Measurements from ENCODE around the gene LAMA1. TPM values are rescaled to one million over a fixed set of nuclear protein-coding genes. Genes with fewer than 3 reads are reported as not detected.

The LAMA1 gene
- total RNA-seq, 1 experiment from 2014 or later, result 116 TPM

- peak; percentile 58 for DNase-seq (ENCODE audit: low read depth, low spot score)
- in situ Hi-C loops (cut with HindIII; ENCODE audit: low pct_unique_long_range_greater_than_20kb, low sequenced_read_pairs), result no loop called here
Measured at GRCh38 chr18:7066965-7067555, 50.5 kb downstream of the LAMA1 start.

GRCh38 chr18:7065736-7066135 is 51.9 kb downstream of the LAMA1 start:
- in situ Hi-C loops (cut with HindIII; ENCODE audit: low pct_unique_long_range_greater_than_20kb, low sequenced_read_pairs), result no loop called here
- no peak for DNase-seq (ENCODE audit: low read depth, low spot score)

GRCh38 chr18:7064346-7064745 is 53.3 kb downstream of the LAMA1 start:
- in situ Hi-C loops (cut with HindIII; ENCODE audit: low pct_unique_long_range_greater_than_20kb, low sequenced_read_pairs), result no loop called here
- peak; percentile 85 for DNase-seq (ENCODE audit: low read depth, low spot score)

- no peak for DNase-seq (ENCODE audit: low read depth, low spot score)
- in situ Hi-C loops (cut with HindIII; ENCODE audit: low pct_unique_long_range_greater_than_20kb, low sequenced_read_pairs), result no loop called here
Measured at GRCh38 chr18:7062811-7063210, 54.8 kb downstream of the LAMA1 start.

- in situ Hi-C loops (cut with HindIII; ENCODE audit: low pct_unique_long_range_greater_than_20kb, low sequenced_read_pairs), result no loop called here
Measured at GRCh38 chr18:7062236-7062635, 55.4 kb downstream of the LAMA1 start.

GRCh38 chr18:7059276-7059675 is 58.3 kb downstream of the LAMA1 start:
- no peak for DNase-seq (ENCODE audit: low read depth, low spot score)
- in situ Hi-C loops (cut with HindIII; ENCODE audit: low pct_unique_long_range_greater_than_20kb, low sequenced_read_pairs), result no loop called here

More at GRCh38 chr18:7062236-7062635, 55.4 kb downstream of the LAMA1 start:
- DNase-seq (ENCODE audit: low read depth, low spot score), result no peak

- in situ Hi-C loops (cut with HindIII; ENCODE audit: low pct_unique_long_range_greater_than_20kb, low sequenced_read_pairs), result no loop called here
Measured at GRCh38 chr18:7056026-7056425, 61.6 kb downstream of the LAMA1 start.

GRCh38 chr18:7049951-7050350 is 67.6 kb downstream of the LAMA1 start:
- no peak for DNase-seq (ENCODE audit: low read depth, low spot score)
- in situ Hi-C loops (cut with HindIII; ENCODE audit: low pct_unique_long_range_greater_than_20kb, low sequenced_read_pairs), result no loop called here

More at GRCh38 chr18:7056026-7056425, 61.6 kb downstream of the LAMA1 start:
- no peak for DNase-seq (ENCODE audit: low read depth, low spot score)

GRCh38 chr18:7048081-7048480 is 69.5 kb downstream of the LAMA1 start:
- in situ Hi-C loops (cut with HindIII; ENCODE audit: low pct_unique_long_range_greater_than_20kb, low sequenced_read_pairs), result no loop called here
- DNase-seq (ENCODE audit: low read depth, low spot score), result no peak

- in situ Hi-C loops (cut with HindIII; ENCODE audit: low pct_unique_long_range_greater_than_20kb, low sequenced_read_pairs), result no loop called here
- DNase-seq (ENCODE audit: low read depth, low spot score), result no peak
Measured at GRCh38 chr18:7047336-7047735, 70.3 kb downstream of the LAMA1 start.

GRCh38 chr18:7038330-7038851 is 79.2 kb downstream of the LAMA1 start:
- in situ Hi-C loops (cut with HindIII; ENCODE audit: low pct_unique_long_range_greater_than_20kb, low sequenced_read_pairs), result no loop called here
- peak; percentile 99 for DNase-seq (ENCODE audit: low read depth, low spot score)

- in situ Hi-C loops (cut with HindIII; ENCODE audit: low pct_unique_long_range_greater_than_20kb, low sequenced_read_pairs), result no loop called here
- DNase-seq (ENCODE audit: low read depth, low spot score), result no peak
Measured at GRCh38 chr18:7037470-7037869, 80.1 kb downstream of the LAMA1 start.

GRCh38 chr18:7035807-7036206 is 81.8 kb downstream of the LAMA1 start:
- in situ Hi-C loops (cut with HindIII; ENCODE audit: low pct_unique_long_range_greater_than_20kb, low sequenced_read_pairs), result no loop called here
- no peak for DNase-seq (ENCODE audit: low read depth, low spot score)

GRCh38 chr18:7034924-7035323 is 82.7 kb downstream of the LAMA1 start:
- no peak for DNase-seq (ENCODE audit: low read depth, low spot score)
- in situ Hi-C loops (cut with HindIII; ENCODE audit: low pct_unique_long_range_greater_than_20kb, low sequenced_read_pairs), result no loop called here

- no peak for DNase-seq (ENCODE audit: low read depth, low spot score)
- in situ Hi-C loops (cut with HindIII; ENCODE audit: low pct_unique_long_range_greater_than_20kb, low sequenced_read_pairs), result no loop called here
Measured at GRCh38 chr18:7032537-7032936, 85.1 kb downstream of the LAMA1 start.

- in situ Hi-C loops (cut with HindIII; ENCODE audit: low pct_unique_long_range_greater_than_20kb, low sequenced_read_pairs), result no loop called here
- no peak for DNase-seq (ENCODE audit: low read depth, low spot score)
Measured at GRCh38 chr18:7028625-7029024, 89.0 kb downstream of the LAMA1 start.

- DNase-seq (ENCODE audit: low read depth, low spot score), result no peak
- in situ Hi-C loops (cut with HindIII; ENCODE audit: low pct_unique_long_range_greater_than_20kb, low sequenced_read_pairs), result no loop called here
Measured at GRCh38 chr18:7025194-7025593, 92.4 kb downstream of the LAMA1 start.

- DNase-seq (ENCODE audit: low read depth, low spot score), result no peak
- in situ Hi-C loops (cut with HindIII; ENCODE audit: low pct_unique_long_range_greater_than_20kb, low sequenced_read_pairs), result no loop called here
Measured at GRCh38 chr18:7023581-7023980, 94.0 kb downstream of the LAMA1 start.

- in situ Hi-C loops (cut with HindIII; ENCODE audit: low pct_unique_long_range_greater_than_20kb, low sequenced_read_pairs), result no loop called here
- DNase-seq (ENCODE audit: low read depth, low spot score), result no peak
Measured at GRCh38 chr18:7023063-7023580, 94.5 kb downstream of the LAMA1 start.

All from SK-MEL-5 (cell line).